K562 (cell line): ENCODE measurements around the gene ZFYVE27. TPM values are rescaled to one million over a fixed set of nuclear protein-coding genes. Genes with fewer than 3 reads are reported as not detected.

Experiments
- ATAC-seq: fragments of 200-7000 bp; cut with Tn5 transposase; 3 replicates; pipeline ENCODE4 v1.9.1; 2020; ENCODE audit warnings: moderate library complexity
- BruUV-seq: library from RNA; stranded (reverse); fragments of 400-500 nt; replicated peaks from 2 replicates; lab custom pipeline; 2021; lab: Mats Ljungman, UMichigan
- CTCF ChIA-PET: fragments of 300-600 bp; formaldehyde crosslinking; extraction: SDS; loops from one replicate; lab custom pipeline; 2021; ENCODE audit warnings: low intra/inter-chr PET ratio; lab: Yijun Ruan, JAX
- POLR2A ChIA-PET: fragments of 300-600, 350-650 bp; sonication (Branson Sonifier 250); formaldehyde crosslinking; extraction: SDS; loops from one replicate; lab custom pipeline; 2021; ENCODE audit warnings: antibody characterized with exemption, inconsistent platforms; lab: Yijun Ruan, JAX
- DNase-seq, 4 experiments: peaks; one replicate each; pipeline versions ENCODE4 v3.0.0 to v3.0.0-alpha.2; 2011 to 2018; ENCODE audit warnings: low spot score in 3 of 4, mixed read lengths in 3 of 4; ENCODE audit errors: extremely low read depth in 1 of 4
- FAIRE-seq: peaks from 2 replicates; lab custom pipeline; 2011; peaks lifted over from hg19 to GRCh38; lab: Jason Lieb, UNC
- H2AFZ ChIP-seq: 2 replicates; pipeline ENCODE4 v1.6.0; 2011; ENCODE audit warnings: low read depth, low read length, control low read depth, inconsistent platforms
- H3K27ac ChIP-seq: fragments of 200-600 bp; 3 replicates; pipeline ENCODE4 v1.8.0; 2011; ENCODE audit warnings: low read depth, mild to moderate bottlenecking, control low read depth, inconsistent platforms, low read length, moderate library complexity, mixed read lengths; ENCODE audit errors: extremely low read depth
- H3K27me3 ChIP-seq, 2 experiments: fragments of 300-600 bp in 1 of 2; 2 replicates in 1 of 2; 3 replicates in 1 of 2; pipeline versions ENCODE4 v1.6.0 to v1.8.0; 2011; ENCODE audit warnings: inconsistent platforms in 2 of 2, low read length in 2 of 2, mild to moderate bottlenecking in 1 of 2, mixed read lengths in 1 of 2, moderate library complexity in 1 of 2; ENCODE audit not compliant: control insufficient read depth in 2 of 2, insufficient read depth in 2 of 2
- H3K36me3 ChIP-seq: fragments of 300-600 bp; 3 replicates; pipeline ENCODE4 v1.8.0; 2011; ENCODE audit warnings: mild to moderate bottlenecking, low read length, inconsistent platforms; ENCODE audit not compliant: control insufficient read depth, insufficient read depth
- H3K4me1 ChIP-seq, 2 experiments: fragments of 200-600 bp in 1 of 2; replicated peaks in 1 of 2; 2 replicates in 1 of 2; 3 replicates in 1 of 2; pipeline versions ENCODE4 v1.5.1 to v1.8.0; 2011; ENCODE audit warnings: inconsistent platforms in 2 of 2, low read length in 2 of 2, mild to moderate bottlenecking in 1 of 2, mixed read lengths in 1 of 2, moderate library complexity in 1 of 2; ENCODE audit not compliant: control insufficient read depth in 2 of 2, insufficient read depth in 2 of 2
- H3K4me2 ChIP-seq: 2 replicates; pipeline ENCODE4 v1.6.1; 2011; ENCODE audit warnings: low read length, control low read depth, inconsistent platforms, mixed read lengths; ENCODE audit not compliant: insufficient read depth
- H3K4me3 ChIP-seq: fragments of 200-600 bp; sonication (generic), shearing (Covaris generic); 2 replicates; pipeline ENCODE4 v1.5.1; 2016; ENCODE audit warnings: control low read depth, inconsistent platforms
- H3K79me2 ChIP-seq: fragments of 200-600 bp; 3 replicates; pipeline ENCODE4 v1.8.0; 2011; ENCODE audit warnings: low read length, inconsistent platforms; ENCODE audit not compliant: control insufficient read depth, insufficient read depth
- H3K9ac ChIP-seq, 2 experiments: 2 replicates each; pipeline versions ENCODE4 v1.6.0 to v1.6.1; 2011; ENCODE audit warnings: low read depth in 2 of 2, low read length in 2 of 2, control low read depth in 1 of 2, inconsistent platforms in 1 of 2, mild to moderate bottlenecking in 1 of 2, mixed read lengths in 1 of 2; ENCODE audit not compliant: insufficient read depth in 1 of 2
- H3K9me1 ChIP-seq: one replicate; pipeline ENCODE4 v1.6.0; 2011; ENCODE audit warnings: inconsistent platforms, mild to moderate bottlenecking, low read length, moderate library complexity; ENCODE audit not compliant: control insufficient read depth, insufficient read depth
- H3K9me3 ChIP-seq: replicated peaks from 2 replicates; pipeline ENCODE4 v1.5.1; 2011; ENCODE audit warnings: low read depth, low read length, inconsistent platforms; ENCODE audit not compliant: control insufficient read depth, insufficient read depth
- H4K20me1 ChIP-seq: replicated peaks from 2 replicates; pipeline ENCODE4 v1.6.1; 2011; ENCODE audit warnings: low read length, inconsistent platforms, mixed read lengths; ENCODE audit not compliant: control insufficient read depth, insufficient read depth
- BDP1 ChIP-seq: IDR thresholded peaks from 3 replicates; pipeline ENCODE4 v1.6.1; 2011; ENCODE audit not compliant: insufficient read length, insufficient read depth
- E2F3 ChIP-seq: fragments of 250-450 bp; sonication (Bioruptor Pico); IDR thresholded peaks from 2 replicates; pipeline ENCODE4 v1.4.0; 2020; ENCODE audit warnings: mild to moderate bottlenecking
- ELK1 ChIP-seq: sonication (generic); formaldehyde crosslinking; IDR thresholded peaks from 2 replicates; pipeline ENCODE4 v1.8.1; 2022; ENCODE audit warnings: missing genetic modification reagents
- HSF4 ChIP-seq: fragments of 250-450 bp; sonication (Bioruptor Pico); IDR thresholded peaks from 2 replicates; pipeline ENCODE4 v2.1.2; 2022; ENCODE audit warnings: mild to moderate bottlenecking, moderate library complexity, borderline replicate concordance
- KAT8 ChIP-seq: fragments of 450-650 bp; IDR thresholded peaks from 2 replicates; pipeline ENCODE4 v1.6.1; 2016; ENCODE audit warnings: low read depth, mild to moderate bottlenecking
- LEF1 ChIP-seq: fragments of 450-650 bp; IDR thresholded peaks from 2 replicates; pipeline ENCODE4 v1.6.1; 2016; ENCODE audit warnings: mild to moderate bottlenecking
- NFE2 ChIP-seq: IDR thresholded peaks from 2 replicates; pipeline ENCODE4 v1.6.1; 2014; ENCODE audit warnings: antibody characterized with exemption, low read depth
- PHF21A ChIP-seq: fragments of 450-650 bp; IDR thresholded peaks from 2 replicates; pipeline ENCODE4 v1.6.1; 2017; ENCODE audit warnings: low read depth, borderline replicate concordance
- PHTF2 ChIP-seq: fragments of 250-450 bp; sonication (Bioruptor Pico); IDR thresholded peaks from 2 replicates; pipeline ENCODE4 v1.5.0; 2021; ENCODE audit warnings: mild to moderate bottlenecking
- POLR2A ChIP-seq: fragments of 450-650 bp; conservative IDR thresholded peaks from 2 replicates; pipeline ENCODE4 v1.6.1; 2016
- RBFOX2 ChIP-seq: fragments of 200-400 bp; formaldehyde crosslinking; IDR thresholded peaks from 2 replicates; pipeline ENCODE4 v1.6.1; 2017; ENCODE audit warnings: low read depth, mild to moderate bottlenecking, low read length, moderate library complexity
- SREBF2 ChIP-seq: sonication (generic); formaldehyde crosslinking; IDR thresholded peaks from 2 replicates; pipeline ENCODE4 v1.4.0; 2020; ENCODE audit warnings: mild to moderate bottlenecking, missing genetic modification reagents
- ZBTB17 ChIP-seq: fragments of 450-650 bp; formaldehyde crosslinking; IDR thresholded peaks from 2 replicates; pipeline ENCODE4 v1.4.0; 2020; ENCODE audit warnings: mild to moderate bottlenecking
- ZNF174 ChIP-seq: fragments of 250-450 bp; sonication (Bioruptor Pico); IDR thresholded peaks from 2 replicates; pipeline ENCODE4 v1.4.0; 2020; ENCODE audit warnings: mild to moderate bottlenecking
- ZNF707 ChIP-seq: fragments of 250-450 bp; sonication (Bioruptor Pico); conservative IDR thresholded peaks from 2 replicates; pipeline ENCODE4 v1.8.0; 2022; ENCODE audit warnings: inconsistent platforms, mild to moderate bottlenecking, moderate library complexity
- ZNF77 ChIP-seq: fragments of 250-450 bp; sonication (Bioruptor Pico); IDR thresholded peaks from 2 replicates; pipeline ENCODE4 v1.5.0; 2020
- WGBS: fragments of 100-300 bp; shearing (Covaris generic); methylation state at CpG from one replicate; pipeline ENCODE4 v1.1.6; 2016; ENCODE audit warnings: low coverage, mixed read lengths; ENCODE audit not compliant: insufficient coverage; ENCODE audit errors: missing lambda C conversion rate; 5-methylcytosine and 5-hydroxymethylcytosine counted together
- in situ Hi-C: fragments of 300-500 bp; cut with MboI; formaldehyde crosslinking; loops from 4 replicates; pipeline ENCODE4 v1.15.0; 2018; ENCODE audit warnings: inconsistent platforms, mixed read lengths
- intact Hi-C: fragments of 100-400 bp; cut with micrococcal nuclease; formaldehyde crosslinking; loops from 2 replicates; pipeline ENCODE4 v1.14.2; 2022
- polyA plus RNA-seq, 8 experiments: library from polyadenylated mRNA; depleted of rRNA in 4 of 8; stranded (reverse) in 5 of 8; unstranded in 3 of 8; fragments of >200 nt; fragmentation: Nextera tagmentation in 2 of 8; fragmentation: Illumina TruSeq in 1 of 8; extraction: Ambion mirVana in 2 of 8; extraction: Trizol in 1 of 8; gene quantifications; 2 replicates each; pipeline versions ENCODE4 v1.2.1 to v1.2.3, GENCODE V29; 2011 to 2014; ENCODE audit warnings: inconsistent platforms in 1 of 8, missing spikeins in 1 of 8
- total RNA-seq, 7 experiments: library from RNA; depleted of rRNA in 6 of 7; stranded (reverse); fragments of >200 nt in 6 of 7; fragmentation: Illumina TruSeq in 2 of 7; extraction: Trizol in 2 of 7; gene quantifications; 2 replicates each; pipeline versions ENCODE4 v1.2.1 to v1.2.3, GENCODE V29; 2011 to 2021; ENCODE audit warnings: low replicate concordance in 1 of 7

ZFYVE27 gene
- total and polyA plus RNA-seq, 9 of the 15 experiments (the other 6 are each of a cell fraction or from before 2014, with no cell fraction given): 0.81 to 21.9 (median 15.3) TPM

- CTCF ChIA-PET: no interaction called here
- no peak for FAIRE-seq
- H4K20me1 ChIP-seq: no peaks in the 10 kb centered on the region; the same call in 1 of the 2 replicates
- no peak overlapping the region for H3K27ac ChIP-seq
- H3K4me3 ChIP-seq: no peak overlapping the region
- in situ Hi-C loops: loop anchor here (25.0 kb wide), 1 partner anchor 89 kb away; no protein-coding TSS in a partner anchor
- peaks cover 0 to 5% of the 10 kb centered on the region in 2 experiments; a peak in 1 of 5 replicates for H3K27me3 ChIP-seq
- H3K79me2 ChIP-seq: no peaks in the 10 kb centered on the region
- TF ChIP-seq NFE2 (no peak), RBFOX2 (no peak), ZNF707 (CRISPR knock-in tag) (no peak), HSF4 (CRISPR knock-in tag) (no peak), ZNF77 (CRISPR knock-in tag) (no peak), SREBF2 (CRISPR knock-in tag) (no peak), PHF21A (no peak), PHTF2 (CRISPR knock-in tag) (no peak), ZBTB17 (CRISPR knock-in tag) (no peak), E2F3 (no peak), POLR2A (no peak), LEF1 (no peak), BDP1 (no peak), KAT8 (no peak), ELK1 (CRISPR knock-in tag) (no peak), ZNF174 (no peak)
- H3K36me3 ChIP-seq: no peaks in the 10 kb centered on the region
- no peak overlapping the region for H2AFZ ChIP-seq
- no peak overlapping the region for H3K9ac ChIP-seq
- peaks cover 7 to 20% of the 10 kb centered on the region in 2 experiments; a peak in 4 of 5 replicates for H3K4me1 ChIP-seq
- H3K9me1 ChIP-seq: no peaks in the 10 kb centered on the region
- intact Hi-C loops: no loop called here
- WGBS: 17% methylated on average over 1 of the region's 1 CpG
- H3K9me3 ChIP-seq: no peaks in the 10 kb centered on the region
- no peak for DNase-seq
- no TSS peak for BruUV-seq
- ATAC-seq: no peak
- H3K4me2 ChIP-seq: no peak overlapping the region
- POLR2A ChIA-PET: interaction anchor here (0.6 kb wide), 1 partner anchor 512 kb away, joined by 3 read pairs; no protein-coding TSS in a partner anchor
These were observed 36.2 kb downstream of the ZFYVE27 start for GRCh38 chr10:97773096-97773495.
